Pancreas (tissue), 10 donors: ENCODE measurements around the gene DCDC2B. TPM values are rescaled to one million over a fixed set of nuclear protein-coding genes. Genes with fewer than 3 reads are reported as not detected.
A peak's percentile ranks its signal among the peaks of the same experiment; 100 is the strongest.
"Not testable (repeated sequence)": the region's sequence is repeated elsewhere in the genome, so short reads cannot be mapped to it uniquely, and the experiment has no call there.

ENCODE experiments used
- ATAC-seq, 4 donors: fragments of 200-7000 bp; cut with Tn5 transposase; one replicate each; pipeline versions ENCODE4 v1.8.0 to v1.9.1; 2020; ENCODE audit warnings: mild to moderate bottlenecking in 4 of 4, moderate library complexity in 4 of 4
- DNase-seq, 6 donors: peaks; one replicate each; pipeline ENCODE4 v3.0.0-alpha.2; 2020
- FAIRE-seq: peaks from 2 replicates; lab custom pipeline; 2012; peaks lifted over from hg19 to GRCh38; lab: Jason Lieb, UNC
- H3K27ac ChIP-seq, 4 donors: fragments of 200-600 bp; sonication (generic); 1 replicate in 3 of 4; 2 replicates in 1 of 4; pipeline versions ENCODE4 v1.5.0 to v1.8.0; 2020
- H3K27me3 ChIP-seq, 4 donors: fragments of 200-600 bp; one replicate each; pipeline ENCODE4 v1.8.0; 2021
- H3K36me3 ChIP-seq, 3 donors: fragments of 200-600 bp; sonication (generic) in 1 of 3; one replicate each; pipeline versions ENCODE4 v1.5.0 to v1.8.0; 2020 to 2021
- H3K4me1 ChIP-seq, 3 donors: fragments of 200-600 bp; one replicate each; pipeline ENCODE4 v1.8.0; 2021
- H3K4me3 ChIP-seq, 4 donors: fragments of 200-600 bp; sonication (generic) in 2 of 4; one replicate each; pipeline versions ENCODE4 v1.5.0 to v1.8.0; 2020 to 2021
- H3K9me3 ChIP-seq, 4 donors: fragments of 200-600 bp; one replicate each; pipeline ENCODE4 v1.8.0; 2021
- WGBS, 2 donors: extraction: QIAGEN DNeasy Blood & Tissue Kit; methylation state at CpG; one replicate each; pipeline ENCODE4 v1.1.7; 2013; 5-methylcytosine and 5-hydroxymethylcytosine counted together
- intact Hi-C, 3 donors: fragments of 100-400 bp; cut with DNase I; formaldehyde crosslinking; loops; one replicate each; pipeline versions ENCODE4 v1.11.1 to v1.14.2; 2022
- polyA plus RNA-seq, 2 donors: library from polyadenylated mRNA; stranded (reverse); fragments of 200-250 nt; gene quantifications; one replicate each; pipeline ENCODE4 v1.2.3, GENCODE V29; 2013
- total RNA-seq, 6 donors: library from RNA; stranded (reverse); fragmentation: NEBNext Ultra II Directional in 4 of 6; extraction: Animal tissue kit (Norgen Biotek cat#: 25700) in 4 of 6; gene quantifications; one replicate each; pipeline versions ENCODE4 v1.2.1 to v1.2.4, GENCODE V29; 2021 to 2023
- TF ChIP-seq, protein P1 (sequence below), 4 donors: fragments of 200-600 bp; sonication (generic) in 3 of 4; IDR thresholded peaks; one replicate each; pipeline versions ENCODE4 v1.5.0 to v1.8.0; 2021; ENCODE audit warnings: antibody characterized with exemption in 4 of 4
- donor health status: healthy with polysubstance abuse.
- donor health status: DM: no; HTN: no; CAD: no; lungs with moderate emphysema.
- donor health status: DM: no; HTN: no; CAD: no.
- donor health status: control.
- donor health status: control.
- donor health status: Bipolar disorder and iron deficiency.
- donor health status: DM: yes; HTN: yes; CAD: no.
- donor health status: DM: no; HTN: no; CAD: no.
- donor health status: DM: no; HTN: no; CAD: no.
- donor health status: DM: yes; HTN: yes; CAD: no.

The DCDC2B gene
- total RNA-seq (not detected), polyA plus RNA-seq (under 1 TPM; 0.05 to 0.11 TPM)

DNA sequence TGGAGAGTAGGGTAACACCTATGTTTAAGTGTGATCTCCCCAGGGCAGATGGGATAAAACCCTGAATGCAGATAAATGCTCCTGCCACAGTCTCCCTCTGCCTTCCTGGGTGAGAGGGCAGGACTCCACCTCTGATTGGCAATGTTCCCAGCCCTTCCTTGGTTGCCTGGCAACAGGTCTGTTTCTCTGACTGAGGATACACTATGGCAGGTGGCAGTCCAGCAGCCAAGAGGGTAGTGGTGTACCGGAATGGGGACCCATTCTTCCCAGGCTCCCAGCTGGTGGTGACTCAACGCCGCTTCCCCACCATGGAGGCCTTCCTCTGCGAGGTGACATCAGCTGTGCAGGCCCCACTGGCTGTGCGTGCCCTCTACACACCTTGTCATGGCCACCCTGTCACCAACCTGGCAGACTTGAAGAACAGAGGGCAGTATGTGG lies at the start of gene DCDC2B:
Gene DCDC2B, plus strand, starts transcription at position 199 of the 438 bp plus-strand sequence. Its CDS starts 5 bp downstream, at position 204.
- ATAC-seq (peak; percentile 37 to 56 (median 56)), FAIRE-seq (no peak), DNase-seq (peak; percentile 76 to 89 (median 84))
- Histone ChIP-seq H3K27ac (no peak within 1 kb of the TSS), H3K9me3 (no peaks in the 10 kb centered on the region), H3K4me3 (no peak within 1 kb of the TSS), H3K27me3 (no peaks in the 10 kb centered on the region), H3K4me1 (peaks cover 0 to 7% (median 3%) of the 10 kb centered on the region in 3 donors), H3K36me3 (no peaks in the 10 kb centered on the region)
- 60% methylated on average over 5 of the region's 5 CpGs for WGBS, 2 donors
- TF ChIP-seq, protein P1, sequence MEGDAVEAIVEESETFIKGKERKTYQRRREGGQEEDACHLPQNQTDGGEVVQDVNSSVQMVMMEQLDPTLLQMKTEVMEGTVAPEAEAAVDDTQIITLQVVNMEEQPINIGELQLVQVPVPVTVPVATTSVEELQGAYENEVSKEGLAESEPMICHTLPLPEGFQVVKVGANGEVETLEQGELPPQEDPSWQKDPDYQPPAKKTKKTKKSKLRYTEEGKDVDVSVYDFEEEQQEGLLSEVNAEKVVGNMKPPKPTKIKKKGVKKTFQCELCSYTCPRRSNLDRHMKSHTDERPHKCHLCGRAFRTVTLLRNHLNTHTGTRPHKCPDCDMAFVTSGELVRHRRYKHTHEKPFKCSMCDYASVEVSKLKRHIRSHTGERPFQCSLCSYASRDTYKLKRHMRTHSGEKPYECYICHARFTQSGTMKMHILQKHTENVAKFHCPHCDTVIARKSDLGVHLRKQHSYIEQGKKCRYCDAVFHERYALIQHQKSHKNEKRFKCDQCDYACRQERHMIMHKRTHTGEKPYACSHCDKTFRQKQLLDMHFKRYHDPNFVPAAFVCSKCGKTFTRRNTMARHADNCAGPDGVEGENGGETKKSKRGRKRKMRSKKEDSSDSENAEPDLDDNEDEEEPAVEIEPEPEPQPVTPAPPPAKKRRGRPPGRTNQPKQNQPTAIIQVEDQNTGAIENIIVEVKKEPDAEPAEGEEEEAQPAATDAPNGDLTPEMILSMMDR (IDR thresholded peaks at IDR 0.05): no peak
- intact Hi-C loops: no loop called here

DNA sequence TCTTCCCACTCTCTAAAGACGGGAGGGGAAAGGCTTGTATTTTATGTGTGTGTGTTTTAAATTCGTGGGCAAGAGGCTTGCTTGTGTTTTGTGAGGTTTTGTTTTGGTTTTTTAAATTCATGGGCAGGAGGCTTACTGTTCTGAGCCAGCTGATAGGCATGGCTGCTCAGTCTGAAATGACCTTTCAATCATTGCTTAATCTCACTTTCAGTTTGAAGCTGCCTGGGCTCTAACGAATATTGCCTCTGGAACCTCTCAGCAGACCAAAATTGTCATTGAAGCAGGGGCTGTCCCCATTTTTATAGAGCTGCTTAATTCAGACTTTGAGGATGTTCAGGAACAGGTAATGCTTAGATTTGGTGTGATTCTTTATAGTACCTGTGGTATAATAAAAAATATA lies 49.7 kb upstream of the DCDC2B start:
- H3K4me1 ChIP-seq: peaks cover 0 to 3% (median 0%) of the 10 kb centered on the region in 3 donors
- DNase-seq: no peak
- intact Hi-C loops: no loop called here
- peaks cover 3 to 43% (median 24%) of the 10 kb centered on the region in 3 donors for H3K36me3 ChIP-seq
- no peaks in the 10 kb centered on the region for H3K27me3 ChIP-seq
- no peak overlapping the region for H3K27ac ChIP-seq
- no peak overlapping the region for H3K4me3 ChIP-seq
- no peak for FAIRE-seq
- H3K9me3 ChIP-seq: no peaks in the 10 kb centered on the region
- 66 to 69% methylated on average over 3 of the region's 3 CpGs for WGBS, 2 donors
- TF ChIP-seq, protein P1 (IDR thresholded peaks at IDR 0.05): no peak
- no peak for ATAC-seq

DNA sequence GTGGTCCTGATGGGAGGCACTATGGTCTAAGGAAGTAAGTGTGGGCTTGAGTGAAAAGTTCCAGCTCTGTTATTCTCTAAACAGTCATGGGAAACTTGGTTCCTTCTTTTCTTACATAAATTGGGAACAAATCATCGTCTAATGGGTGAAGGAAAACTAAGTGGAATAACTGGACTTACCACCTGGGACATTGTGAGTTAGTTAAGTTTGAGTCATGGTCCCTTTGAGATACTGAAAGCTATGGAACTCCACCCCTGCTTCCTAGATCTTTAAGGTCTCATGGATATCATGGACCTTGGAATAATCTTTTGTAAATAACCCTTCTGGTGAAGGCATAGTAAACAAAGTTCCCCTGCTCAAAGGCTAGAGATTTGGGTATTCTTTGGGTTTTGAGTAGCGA lies 45.5 kb upstream of the DCDC2B start:
- DNase-seq (no peak), ATAC-seq (peak; percentile 49 to 69 (median 64)), FAIRE-seq (no peak)
- Histone ChIP-seq H3K27me3 (no peaks in the 10 kb centered on the region), H3K4me1 (peaks cover 0 to 3% (median 0%) of the 10 kb centered on the region in 3 donors), H3K27ac (no peak overlapping the region), H3K36me3 (peaks cover 3 to 43% (median 14%) of the 10 kb centered on the region in 3 donors), H3K4me3 (no peak overlapping the region), H3K9me3 (no peaks in the 10 kb centered on the region)
- intact Hi-C loops: no loop called here
- WGBS, 2 donors: 33 to 43% methylated on average over 2 of the region's 2 CpGs
- TF ChIP-seq, protein P1 (IDR thresholded peaks at IDR 0.05): no peak

DNA sequence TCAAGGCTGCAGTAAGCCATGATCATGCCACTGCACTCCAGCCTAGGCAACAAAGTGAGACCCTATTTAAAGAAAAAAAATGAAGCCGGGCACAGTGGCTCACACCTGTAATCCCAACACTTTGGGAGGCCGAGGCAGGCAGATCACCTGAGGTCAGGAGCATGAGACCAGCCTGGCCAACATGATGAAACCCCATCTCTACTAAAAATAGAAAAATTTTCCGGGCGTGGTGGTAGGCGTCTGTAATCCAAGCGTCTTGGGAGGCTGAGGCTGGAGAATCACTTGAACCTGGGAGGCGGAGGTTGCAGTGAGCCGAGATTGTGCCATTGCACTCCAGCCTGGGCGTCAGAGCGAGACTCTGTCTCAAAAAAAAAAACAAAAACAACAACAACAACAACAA lies 43.3 kb upstream of the DCDC2B start:
- FAIRE-seq: not testable (repeated sequence)

DNA sequence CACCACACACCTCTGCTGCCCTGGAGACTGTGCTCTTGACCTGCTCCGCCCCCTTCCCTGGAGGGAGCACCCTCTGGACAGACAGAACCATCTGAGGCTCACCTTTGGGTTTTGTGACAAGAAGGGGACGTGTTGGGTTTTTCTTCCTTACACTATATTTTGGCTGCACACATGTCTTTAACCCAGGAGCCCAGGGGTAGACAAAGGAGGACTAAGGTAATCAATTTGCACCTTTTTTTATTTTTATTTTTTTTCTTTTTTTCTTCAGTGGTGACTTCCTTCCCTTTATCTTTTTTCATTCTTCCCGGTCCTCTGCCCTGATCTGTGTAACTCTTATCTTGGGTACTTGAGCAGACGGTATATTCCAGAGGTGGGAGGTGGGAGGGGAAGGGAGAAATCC lies 37.9 kb upstream of the DCDC2B start:
- TF ChIP-seq, protein P1 (IDR thresholded peaks at IDR 0.05): no peak
- intact Hi-C loops: no loop called here
- Histone ChIP-seq H3K9me3 (no peaks in the 10 kb centered on the region), H3K27ac (no peak overlapping the region), H3K4me1 (no peaks in the 10 kb centered on the region), H3K4me3 (no peak overlapping the region), H3K27me3 (no peaks in the 10 kb centered on the region), H3K36me3 (peaks cover 0 to 46% (median 16%) of the 10 kb centered on the region in 3 donors)
- WGBS, 2 donors: 73 to 84% methylated on average over 4 of the region's 4 CpGs
- DNase-seq: no peak
- FAIRE-seq: no peak
- no peak for ATAC-seq

More for the DNA sequence above, 43.3 kb upstream of the DCDC2B start:
- DNase-seq, H3K27ac ChIP-seq, H3K27me3 ChIP-seq, H3K9me3 ChIP-seq, H3K4me3 ChIP-seq, intact Hi-C loops, ATAC-seq, H3K4me1 ChIP-seq: not testable (repeated sequence)
- 96 to 97% methylated on average over 10 of the region's 10 CpGs for WGBS, 2 donors
- H3K36me3 ChIP-seq: peaks cover 3 to 41% (median 22%) of the 10 kb centered on the region in 3 donors
